Stimulated activated CD8-positive, alpha-beta memory T cell treated with anti-CD3 and anti-CD28 coated beads, Interleukin-12 subunit alpha, Interleukin-12 subunit beta, amount 100 ng/mL, for 4 hours (primary cell): Measurements from ENCODE around the gene VASH2.

Source experiments
- DNase-seq: peaks from one replicate; pipeline ENCODE4 v3.0.0-alpha.2; 2020; ENCODE audit warnings: low read depth

The VASH2 gene

DNA sequence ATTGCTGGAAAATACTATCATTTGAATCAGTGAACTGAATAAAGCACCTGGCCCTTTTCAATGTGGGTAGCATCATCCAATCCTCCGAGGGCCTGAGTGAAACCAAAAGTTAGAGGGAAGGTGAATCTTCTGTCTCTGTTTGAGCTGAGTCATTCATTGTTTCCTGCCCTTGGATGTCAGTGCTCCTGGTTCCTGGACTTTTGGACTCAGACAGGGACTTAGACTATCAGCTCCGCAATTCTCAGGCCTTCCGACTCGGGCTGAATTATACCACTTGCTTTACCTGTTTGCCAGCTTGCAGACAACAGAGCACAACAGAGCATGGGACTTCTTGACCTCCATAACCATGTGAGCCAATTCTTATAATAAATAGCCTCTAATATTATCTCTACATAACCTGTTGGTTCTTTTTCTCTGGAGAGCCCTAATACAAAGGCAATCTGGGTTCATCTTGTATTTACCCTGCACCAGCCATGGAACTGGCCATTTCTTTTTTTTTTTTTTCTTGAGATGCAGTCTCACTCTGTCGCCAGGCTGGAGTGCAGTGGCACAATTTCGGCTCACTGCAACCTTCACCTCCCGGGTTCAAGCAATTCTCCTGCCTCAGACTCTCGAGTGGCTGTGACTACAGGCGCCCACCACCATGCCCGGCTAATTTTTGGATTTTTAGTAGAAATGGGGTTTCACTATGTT, 19.2 kb upstream of the VASH2 start:
- no peak for DNase-seq

DNA sequence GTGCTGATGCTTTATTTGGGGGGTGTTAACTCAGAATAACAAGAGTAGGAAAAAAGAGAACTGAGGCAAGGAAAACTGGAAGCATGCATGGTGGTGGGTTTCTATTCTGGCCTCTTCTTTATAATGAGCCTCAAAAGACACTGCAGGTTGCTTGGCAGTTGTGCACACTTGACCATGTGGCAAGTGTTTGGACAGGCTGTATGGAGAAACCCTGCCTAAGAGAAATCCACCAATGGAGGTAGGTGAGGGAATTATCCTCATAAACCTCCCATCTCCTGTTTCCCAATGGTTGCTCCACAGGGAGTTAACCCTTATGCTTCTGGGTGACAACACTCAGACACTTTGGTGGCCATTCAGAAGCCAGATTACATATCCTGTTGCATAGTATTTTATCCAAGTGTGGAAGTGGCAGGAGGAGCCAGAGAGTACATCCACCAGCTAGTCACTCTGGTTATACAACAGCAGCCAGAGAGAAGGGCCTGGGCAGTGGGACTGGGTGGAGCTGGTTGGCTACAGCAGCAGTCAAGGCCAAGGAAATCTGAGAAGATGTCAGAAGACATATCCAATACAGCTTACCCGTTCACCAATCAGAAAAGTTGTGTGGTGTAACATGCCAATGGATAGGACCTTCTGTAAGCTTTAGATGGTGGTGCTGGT, 16.4 kb upstream of the VASH2 start:
- no peak for DNase-seq

DNA sequence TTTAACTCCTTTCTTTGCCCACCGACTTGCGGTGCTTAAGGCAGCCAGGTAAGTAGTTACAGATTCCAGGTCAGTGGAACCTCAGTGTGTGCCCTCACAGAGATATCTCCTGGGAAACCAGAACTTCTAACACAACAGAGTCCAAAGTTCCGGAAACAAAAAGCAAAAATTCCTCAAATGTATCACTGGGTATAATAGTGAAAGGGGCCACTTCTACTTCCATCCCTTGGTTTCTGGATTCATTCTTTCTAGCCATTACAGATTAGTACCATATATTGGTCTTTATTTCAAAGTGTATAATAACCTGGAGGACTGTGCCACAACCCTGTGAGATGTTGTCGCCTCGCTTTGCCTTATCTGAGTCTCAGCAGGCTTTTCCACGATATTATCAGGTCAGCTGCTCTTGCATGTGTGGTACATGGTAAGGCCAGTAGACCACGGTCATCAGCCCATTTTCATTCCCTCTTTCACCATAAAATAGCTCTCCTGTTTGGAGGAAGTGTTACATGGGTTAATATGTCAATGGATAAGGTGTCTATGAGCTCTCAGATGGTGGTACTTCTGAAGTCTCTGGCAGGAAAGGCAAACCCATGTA, 14.9 kb upstream of the VASH2 start:
- DNase-seq, result no peak

DNA sequence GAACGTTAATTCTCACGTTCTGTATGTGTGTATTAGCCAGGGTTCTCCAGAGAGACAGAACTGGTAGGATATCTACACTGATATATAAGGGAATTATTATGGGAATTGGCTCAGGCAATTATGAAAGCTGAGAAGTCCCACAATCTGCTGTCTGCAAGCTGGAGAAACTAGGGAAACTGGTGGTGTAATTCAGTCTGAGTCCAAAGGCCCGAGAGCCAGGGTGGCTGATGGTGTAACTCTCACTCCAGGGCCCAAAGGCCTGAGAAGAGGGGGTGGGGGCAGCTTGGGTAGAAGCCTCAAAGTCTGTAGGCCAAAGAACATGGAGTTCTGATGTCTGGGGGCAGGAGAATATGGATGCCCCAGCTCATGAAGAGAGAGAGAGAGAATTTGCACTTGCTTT, 13.3 kb upstream of the VASH2 start:
- DNase-seq, result no peak

DNA sequence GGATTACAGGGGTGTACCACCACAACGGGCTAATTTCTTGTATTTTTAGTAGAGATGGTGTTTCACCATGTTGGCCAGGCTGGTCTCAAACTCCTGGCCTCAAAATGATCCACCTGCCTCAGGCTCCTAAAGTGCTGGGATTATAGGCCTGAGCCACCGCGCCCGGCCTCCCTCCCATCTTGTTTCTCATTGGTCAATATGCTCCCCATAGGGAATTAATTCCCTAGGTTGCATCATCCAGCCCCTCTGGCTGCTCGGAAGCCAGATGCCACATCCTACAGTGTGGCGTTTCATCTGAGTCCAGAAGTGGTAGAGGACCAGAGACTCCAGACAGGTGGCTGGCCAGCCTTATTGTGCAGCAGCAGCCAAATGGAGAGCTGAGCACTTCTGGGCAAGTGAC, 11.5 kb upstream of the VASH2 start:
- DNase-seq, result no peak

DNA sequence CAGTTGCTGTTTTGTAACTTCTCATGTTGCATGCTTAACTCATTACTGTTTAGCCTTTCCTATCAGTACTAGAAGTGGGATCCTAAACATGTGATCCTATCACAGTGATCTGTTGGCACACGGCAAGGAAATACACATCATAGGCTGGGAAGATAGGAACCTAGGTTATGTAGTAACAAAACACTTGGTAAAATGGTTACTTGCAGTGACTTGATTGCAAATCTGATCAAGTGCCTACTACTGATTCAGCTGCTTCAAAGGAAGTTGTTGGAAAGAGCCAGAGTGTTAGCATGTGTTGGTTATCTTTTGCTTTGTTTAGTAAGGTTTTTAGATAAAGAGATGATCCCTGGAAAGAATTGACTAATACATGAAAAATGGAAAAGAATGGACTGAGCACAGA, 8.9 kb upstream of the VASH2 start:
- DNase-seq, result no peak

DNA sequence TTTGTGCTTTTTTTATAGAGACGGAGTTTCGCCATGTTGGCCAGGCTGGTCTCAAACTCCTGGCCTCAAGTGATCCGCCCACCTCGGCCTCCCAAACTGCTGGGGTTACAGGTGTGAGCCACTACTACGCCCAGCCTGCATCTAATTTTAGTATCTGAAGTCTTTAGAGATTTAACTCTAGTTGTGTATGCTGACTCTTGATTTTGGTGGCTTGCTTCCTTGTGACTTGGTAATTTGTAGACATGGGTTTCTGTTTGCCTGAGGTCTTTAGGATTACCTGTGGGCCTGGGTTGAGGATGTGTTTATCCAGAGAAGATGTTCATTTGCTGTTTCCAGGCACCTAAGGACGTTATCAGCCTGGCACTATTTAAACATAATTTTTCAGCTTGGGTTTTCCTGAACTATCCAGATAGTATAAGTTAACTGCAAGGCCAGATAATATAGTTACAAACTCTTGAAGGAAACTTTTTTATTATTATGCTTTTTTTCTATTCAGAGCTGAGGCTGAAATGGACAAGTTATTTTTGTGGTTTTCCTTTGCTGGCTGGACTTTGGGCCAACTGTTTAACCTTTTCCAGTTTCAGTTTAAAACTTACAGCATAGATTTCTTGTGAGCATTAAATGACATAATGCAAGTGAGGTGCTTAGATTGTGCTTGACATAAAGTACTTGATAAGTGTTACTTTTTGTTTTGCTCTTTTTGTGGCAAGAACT, 7.5 kb upstream of the VASH2 start:
- DNase-seq, result no peak

DNA sequence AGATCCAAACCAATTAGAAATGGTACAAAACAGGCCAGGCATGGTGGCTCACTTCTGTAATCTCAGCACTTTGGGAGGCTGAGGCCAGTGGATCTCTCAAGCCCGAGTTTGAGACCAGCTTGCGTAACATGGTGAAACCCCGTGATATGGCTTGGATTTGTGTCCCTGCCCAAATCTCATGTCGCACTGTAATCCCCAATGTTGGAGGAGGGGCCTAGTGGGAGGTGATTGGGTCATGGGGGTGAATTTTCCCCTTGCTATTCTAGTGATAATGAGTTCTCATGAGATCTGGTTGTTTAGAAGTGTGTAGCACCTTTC, 7.0 kb upstream of the VASH2 start:
- DNase-seq, result no peak

DNA sequence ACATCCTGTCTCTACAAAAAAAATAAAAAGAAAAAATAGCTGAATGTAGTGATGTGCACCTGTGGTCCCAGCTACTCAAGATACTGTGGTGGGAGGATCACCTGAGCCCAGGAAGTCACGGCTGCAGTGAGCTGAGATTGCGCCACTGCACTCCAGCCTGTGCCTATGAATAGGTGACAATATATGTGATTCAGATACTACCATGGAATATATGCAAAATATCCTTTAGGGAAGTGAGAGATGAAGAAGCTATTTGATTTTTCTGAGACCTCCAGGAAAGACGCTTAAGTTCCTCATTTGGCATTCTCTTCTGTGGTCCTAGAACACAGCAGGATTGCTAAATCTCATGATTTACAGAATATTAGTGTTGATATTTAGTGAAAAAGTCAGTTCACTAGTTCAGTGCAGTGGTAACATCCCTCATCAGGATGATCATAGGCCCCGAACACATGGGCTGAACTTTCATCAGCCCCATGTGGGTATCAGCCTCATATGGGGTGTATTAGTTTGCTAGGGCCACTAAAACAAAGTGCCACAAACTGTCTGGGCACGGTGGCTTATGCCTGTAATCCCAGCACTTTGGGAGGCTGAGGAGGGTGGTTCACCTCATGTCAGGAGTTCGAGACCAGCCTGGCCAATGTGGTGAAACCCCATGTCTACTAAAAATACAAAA, 6.0 kb upstream of the VASH2 start:
- DNase-seq, result no peak

DNA sequence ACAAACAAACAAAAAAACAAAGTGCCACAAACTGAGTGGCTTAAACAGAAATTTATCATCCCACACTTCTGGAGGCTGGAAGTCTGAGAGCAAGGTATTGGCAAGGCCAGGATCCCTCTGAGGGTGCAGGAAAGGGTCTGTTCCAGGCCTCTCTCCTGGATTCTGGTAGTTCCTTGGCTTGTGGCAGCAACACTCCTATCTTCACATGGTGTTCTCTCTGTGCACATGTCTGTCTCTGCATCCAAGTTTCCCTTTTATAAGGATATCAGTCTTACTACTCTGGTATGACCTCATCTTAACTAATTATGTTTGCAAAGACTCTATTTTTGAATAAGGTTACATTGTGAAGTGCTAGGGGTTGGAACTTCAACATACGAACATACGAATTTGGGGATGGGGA, 5.3 kb upstream of the VASH2 start:
- no peak for DNase-seq

DNA sequence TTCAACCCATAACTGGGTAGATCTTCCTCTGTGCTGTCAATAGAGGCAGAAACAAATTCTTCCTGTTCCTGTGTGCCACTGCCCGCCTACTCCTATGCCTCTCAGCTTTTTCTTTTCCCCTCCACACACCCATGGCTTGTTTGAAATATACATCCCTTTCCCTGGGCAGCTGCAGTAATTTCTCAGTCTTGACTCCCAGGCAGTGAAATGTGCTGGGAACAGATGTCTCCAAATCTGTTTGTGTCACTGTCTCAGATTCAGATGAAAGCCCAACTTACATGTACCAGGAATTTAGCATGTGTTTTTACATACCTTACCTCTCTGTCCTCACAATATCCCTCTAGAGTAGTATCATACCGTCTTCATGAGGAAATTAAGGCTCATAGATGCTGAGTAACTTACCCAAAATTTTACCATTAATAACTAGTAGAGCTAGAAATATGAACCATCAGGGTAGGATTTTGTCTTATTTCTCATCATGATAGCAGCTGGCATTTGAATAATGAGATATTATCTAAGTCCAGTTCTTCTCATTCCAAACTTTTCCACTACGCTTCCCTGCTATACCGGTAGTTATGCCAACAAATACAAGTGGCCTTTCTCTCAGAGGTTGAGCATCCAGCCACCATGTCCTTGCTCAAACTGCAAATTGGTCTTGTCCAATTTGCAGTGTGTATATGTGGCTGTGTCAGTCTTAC, 4.7 kb upstream of the VASH2 start:
- no peak for DNase-seq

DNA sequence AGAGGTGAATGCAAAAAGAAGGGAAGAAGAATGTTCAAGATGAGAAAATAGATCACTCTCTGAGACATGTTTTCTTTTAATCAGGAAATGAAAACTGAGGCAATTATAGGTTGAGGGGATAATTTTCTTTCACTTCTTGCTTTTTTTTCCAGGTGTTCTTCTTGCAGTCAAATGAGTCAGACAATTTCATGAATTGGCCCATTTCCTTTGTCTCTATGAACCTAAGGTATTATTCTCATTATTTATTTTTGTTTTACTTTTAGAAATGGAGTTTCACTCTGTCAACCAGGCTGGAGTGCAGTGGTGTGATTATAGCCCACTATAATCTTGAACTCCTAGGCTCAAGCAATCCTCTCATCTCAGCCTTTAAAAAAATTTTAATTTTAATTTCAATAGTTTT, 3.5 kb upstream of the VASH2 start:
- DNase-seq, result no peak

DNA sequence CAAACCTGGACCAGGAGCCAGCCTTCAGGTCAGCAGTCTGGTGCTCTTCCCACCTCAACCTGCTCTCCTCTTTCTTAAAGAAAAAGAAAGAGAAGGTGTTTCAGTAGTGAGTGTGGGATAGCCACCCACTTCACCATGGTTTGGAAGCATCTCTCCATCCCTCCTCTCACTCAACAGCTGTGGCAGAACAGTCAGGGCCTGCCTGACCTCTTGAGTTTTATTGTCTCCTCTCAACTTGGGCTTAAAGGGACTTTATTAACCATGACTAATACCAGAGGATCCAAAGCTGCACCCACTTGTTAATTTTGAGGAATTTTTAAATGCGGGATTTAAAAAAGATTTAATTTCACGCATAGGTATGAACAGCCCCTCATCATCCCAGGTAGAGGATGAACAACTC, 570 bp upstream of the VASH2 start:
- no peak for DNase-seq

DNA sequence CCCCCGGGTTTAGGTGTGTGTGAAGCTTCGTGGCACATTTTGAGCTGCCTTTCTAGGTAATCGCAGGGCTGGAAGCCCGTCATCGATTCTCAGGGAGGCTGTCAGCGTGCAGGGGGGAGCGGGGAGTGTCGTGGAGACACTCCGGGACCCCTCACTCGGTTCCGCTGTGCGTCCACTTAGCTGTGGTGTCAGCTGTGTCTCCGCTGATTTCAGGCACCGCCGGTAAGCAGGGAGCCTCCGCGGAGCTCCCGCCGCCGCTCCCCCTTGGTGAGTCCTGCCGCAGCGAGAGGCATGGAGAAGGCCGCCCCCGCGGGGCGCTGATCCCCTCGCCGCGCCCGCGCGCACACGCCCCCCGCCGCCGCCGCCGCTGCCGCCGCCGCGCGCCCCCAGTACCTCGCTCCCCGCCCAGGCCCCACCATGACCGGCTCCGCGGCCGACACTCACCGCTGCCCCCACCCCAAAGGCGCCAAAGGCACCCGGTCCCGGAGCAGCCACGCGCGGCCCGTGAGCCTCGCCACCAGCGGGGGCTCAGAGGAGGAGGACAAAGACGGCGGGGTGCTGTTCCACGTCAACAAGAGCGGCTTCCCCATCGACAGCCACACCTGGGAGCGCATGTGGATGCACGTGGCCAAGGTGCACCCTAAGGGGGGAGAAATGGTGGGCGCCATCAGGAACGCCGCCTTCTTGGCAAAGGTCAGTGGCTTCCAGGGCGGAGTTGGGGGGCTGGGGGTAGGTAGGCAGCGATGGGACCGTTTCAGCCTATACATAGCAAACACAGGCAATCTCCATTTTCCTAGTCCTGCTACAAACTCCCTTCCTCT, 995 bp downstream of the VASH2 start:
- no peak for DNase-seq

DNA sequence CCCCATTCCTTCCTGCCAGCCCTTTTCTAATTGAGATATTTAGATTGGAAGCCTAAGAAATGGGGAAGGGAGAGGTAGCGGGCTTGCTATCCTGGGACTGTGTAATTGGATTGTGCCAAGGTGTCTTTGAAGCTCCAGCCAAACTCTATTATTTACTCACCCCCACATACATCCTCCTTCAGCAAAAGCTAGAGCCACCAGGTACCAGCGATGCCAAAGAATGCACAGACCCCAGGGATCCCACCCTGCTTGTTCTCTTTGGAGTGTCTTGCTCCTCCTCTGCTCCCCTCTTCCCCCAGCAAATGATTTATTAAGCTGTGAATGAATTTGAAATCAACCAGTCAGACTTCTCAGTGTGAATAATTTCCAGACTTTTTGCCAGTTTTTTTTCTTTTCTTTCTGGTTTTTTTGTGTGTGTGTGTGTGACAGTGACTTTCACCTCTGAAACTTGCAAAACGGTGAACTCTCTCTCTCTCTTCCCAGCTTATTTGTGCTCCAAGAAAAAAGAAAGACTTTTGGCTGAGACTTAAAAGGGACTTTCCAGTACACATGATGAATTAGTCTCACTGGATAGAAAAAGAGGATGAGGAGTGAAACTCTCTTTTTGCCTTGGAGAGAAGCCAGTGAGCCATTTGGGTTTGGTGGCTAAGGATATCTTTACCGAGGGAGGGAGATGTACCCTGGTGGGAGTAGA, 1.8 kb downstream of the VASH2 start:
- DNase-seq, result no peak

DNA sequence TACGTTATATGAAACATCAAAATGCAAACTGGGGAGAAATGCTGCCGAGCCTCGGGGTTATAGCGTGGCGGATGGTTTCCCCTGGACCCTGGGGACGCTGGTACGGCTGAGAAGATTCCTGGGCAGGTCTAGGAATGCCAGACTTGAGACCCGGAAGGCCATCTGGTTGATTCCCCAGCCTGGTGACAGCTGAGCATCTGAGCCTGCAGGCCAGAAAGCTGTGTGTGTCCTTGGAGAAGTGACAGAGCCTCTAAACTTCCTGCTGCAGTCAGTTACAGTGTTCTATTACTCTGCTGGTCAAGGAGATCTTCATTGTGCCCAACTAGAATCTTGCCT, 2.3 kb downstream of the VASH2 start:
- no peak for DNase-seq

DNA sequence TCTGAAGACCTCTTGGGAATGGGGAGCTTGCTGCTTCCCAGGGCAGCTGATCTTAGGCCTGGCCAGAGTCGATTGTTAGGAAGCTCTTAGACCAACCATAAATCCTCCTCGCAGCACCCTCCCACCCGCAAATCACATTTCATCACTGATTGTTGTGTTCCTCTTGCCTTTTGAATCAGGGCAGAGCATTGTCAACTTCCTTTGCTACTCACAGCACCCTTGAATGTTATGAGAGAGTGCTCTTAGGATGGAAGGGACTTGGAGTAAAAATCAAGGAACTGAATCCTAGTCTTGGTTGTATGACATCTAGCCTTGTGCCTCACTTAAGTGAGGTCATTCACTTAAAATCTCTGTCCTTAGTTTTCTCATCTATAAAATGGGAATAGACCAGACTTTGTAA, 3.0 kb downstream of the VASH2 start:
- DNase-seq, result no peak

DNA sequence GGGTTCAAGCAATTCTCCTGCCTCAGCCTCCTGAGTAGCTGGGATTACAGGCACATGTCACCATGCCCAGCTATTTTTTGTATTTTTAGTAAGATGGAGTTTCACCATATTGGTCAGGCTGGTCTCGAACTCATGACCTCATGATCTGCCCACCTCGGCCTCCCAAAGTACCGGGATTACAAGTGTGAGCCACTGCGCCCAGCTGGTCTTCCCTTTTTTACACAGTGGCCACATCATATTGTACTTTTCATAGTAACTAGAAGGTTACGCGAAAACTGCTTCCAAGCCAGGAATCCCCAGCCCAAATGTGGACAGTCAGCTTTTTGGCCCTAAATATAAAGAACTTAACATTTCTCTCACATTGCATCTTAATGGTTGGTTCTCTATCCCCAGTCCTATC, 4.2 kb downstream of the VASH2 start:
- DNase-seq, result no peak

DNA sequence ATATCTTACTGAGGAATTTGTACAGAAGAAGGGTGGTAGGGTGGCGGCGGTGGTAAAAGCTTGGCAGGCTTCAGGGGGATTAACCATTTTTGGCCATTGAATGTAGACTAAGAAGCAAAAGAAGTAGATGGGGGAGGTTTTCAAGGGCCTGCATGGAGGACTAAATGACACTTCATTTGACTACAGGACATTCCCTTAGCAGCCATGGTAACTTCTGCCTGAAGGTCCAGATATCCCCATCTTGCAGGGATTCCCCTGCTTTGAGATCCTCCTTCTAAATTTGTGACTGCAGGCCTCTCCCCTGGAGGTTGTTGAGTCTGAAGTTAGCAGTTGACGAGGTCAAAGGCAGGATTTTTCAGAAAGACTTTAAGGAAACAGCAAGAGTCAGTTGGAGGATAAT, 4.8 kb downstream of the VASH2 start:
- DNase-seq, result no peak

DNA sequence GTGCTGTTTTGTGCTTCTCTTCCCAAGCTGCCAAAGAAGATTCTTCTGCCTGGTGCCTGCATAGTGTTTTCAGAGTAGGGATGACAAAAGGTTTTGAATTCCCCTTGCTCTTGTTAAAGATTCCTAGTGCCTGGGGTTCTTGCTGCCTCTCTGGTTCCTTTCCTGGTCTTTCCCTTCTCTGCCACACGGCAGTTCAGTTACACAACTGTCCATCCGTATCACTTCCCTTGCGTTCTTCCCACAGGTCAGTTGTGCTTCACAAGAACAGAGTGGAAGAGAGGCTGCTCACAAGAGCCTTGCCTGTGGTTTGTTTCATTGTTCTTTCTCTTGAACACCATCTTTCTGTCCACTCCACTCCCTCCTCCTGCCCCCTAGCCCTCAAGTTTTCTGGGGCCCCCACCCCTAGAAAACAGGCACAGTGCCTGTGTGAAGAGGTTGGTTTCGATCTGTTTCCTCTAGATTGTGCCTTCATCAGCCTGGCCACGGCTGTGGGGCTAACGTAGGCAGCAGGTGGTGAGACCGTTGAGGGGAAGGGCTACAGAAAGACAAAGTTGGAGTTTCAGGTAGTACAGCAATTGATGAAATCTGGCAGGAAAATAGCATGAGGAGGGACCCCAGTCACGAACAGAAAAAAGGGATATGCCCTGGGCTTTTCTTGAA, 5.8 kb downstream of the VASH2 start:
- no peak for DNase-seq
